Measurements from ENCODE around the gene ITLN2.
"Not testable (repeated sequence)": the region's sequence is repeated elsewhere in the genome, so short reads cannot be mapped to it uniquely, and the experiment has no call there.

Gene ITLN2

DNA sequence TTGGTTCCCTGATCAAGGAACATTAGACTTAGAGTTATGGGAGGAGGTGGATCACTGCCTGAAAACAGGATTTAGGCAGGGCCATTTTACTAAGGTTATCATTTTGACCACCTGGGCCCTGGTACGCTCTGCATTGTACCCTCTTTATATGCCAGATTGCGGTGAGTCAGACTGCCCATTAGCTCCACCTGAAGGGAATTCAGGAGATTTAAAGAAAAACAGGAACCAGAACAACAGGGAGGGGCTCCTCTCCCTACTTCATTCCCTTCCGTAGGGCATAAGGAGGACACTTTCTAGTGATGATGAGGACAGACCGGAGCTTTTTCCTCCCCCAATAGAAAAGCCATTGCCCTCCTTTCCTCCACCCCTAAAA lies 49.0 kb downstream of the ITLN2 start:
- no peak for DNase-seq (ENCODE audit: low read depth)

DNA sequence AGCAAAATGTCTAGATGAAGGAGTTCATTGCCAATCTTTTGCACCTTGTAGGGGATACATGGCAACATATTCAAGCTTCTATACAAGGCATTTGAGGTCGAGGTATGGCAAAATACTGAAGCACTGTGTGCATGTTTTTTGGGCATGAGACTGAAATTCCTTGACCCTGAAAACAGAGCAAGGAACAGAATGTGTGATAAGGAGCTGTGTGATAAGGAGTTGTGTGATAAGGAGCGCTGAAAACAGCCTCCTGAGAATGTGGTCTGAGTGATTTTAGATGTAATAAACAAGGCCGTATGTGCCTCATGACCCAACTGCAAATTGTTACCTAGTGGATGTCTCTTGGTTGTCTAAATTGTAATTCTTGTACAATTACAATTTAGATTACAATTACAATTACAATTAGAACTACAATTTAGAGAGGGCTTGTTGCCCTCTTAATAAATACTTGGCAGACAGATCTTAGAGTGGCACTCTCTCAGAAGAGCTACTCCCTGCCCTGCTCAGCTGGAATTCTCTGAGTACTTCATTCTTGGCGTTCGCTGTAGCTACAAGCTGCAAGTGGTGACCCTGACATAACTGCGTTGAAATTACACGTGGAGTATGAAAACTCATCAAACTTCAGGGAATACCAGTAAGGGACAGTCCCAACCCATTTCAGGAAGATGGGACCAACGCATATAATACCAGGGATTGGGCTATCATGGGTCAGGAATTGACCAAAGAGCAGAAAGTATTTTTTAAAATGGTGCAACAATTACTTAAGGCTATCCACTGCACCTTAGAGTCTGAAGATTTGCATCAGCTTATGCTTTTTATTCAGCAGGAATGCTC lies 49.6 kb downstream of the ITLN2 start:
- DNase-seq (ENCODE audit: low read depth) = no peak

DNA sequence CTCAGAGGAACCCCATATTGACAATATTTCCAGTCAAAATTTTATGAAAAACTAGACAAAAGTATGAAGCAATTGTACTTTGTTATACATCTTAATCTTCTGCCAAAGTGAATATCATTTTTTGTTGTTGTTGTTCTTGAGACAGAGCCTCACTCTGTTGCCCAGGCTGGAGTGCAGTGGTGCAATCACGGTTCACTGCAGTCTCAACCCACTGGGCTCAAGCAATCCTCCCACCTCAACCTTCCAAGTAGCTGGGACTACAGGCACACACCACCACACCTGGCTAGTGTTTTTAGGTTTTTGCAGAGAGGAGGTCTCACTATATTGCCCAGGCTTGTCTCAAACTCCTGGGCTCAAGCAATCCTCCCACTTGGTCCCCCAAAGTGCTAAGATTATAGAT lies 52.4 kb downstream of the ITLN2 start:
- not testable (repeated sequence) for DNase-seq (ENCODE audit: low read depth)

DNA sequence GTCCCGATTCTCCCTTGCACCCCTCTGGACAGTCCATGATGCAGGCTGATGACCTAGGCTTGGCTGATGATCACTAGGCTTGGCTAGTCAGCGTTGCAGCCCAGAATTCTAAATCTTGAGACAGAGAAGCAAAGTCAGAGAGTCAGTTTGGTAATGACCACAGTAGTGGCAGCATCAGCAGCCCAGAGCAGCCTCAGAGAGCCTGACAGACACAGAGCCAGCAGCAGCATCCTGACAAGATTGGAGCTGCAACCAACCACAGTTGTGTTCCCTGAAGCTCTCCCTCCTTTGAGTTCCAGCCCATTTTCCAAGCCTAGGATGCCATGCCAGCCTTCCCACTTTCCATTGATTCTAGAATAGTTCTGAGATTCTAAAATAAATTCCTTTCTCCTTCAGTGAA lies 52.8 kb downstream of the ITLN2 start:
- no peak for DNase-seq (ENCODE audit: low read depth)

DNA sequence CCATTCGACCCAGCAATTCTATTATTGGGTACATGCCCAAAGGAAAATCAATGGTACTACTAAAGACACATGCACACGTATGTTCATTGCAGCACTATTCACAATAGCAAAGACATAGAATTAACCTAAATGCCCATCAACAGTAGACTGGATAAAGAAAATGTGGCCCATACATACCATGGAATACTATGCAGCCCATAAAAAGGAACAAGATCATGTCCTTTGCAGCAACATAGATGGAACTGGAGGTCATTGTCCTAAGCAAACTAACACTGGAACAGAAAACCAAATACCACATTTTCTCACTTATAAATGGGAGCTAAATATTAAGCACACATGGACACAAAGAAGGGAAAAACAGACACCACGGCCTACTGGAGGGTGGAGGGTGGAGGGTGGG lies 53.9 kb downstream of the ITLN2 start:
- DNase-seq (ENCODE audit: low read depth) = not testable (repeated sequence)

Data from non-pigmented ciliary epithelial cell (primary cell).